NCI-H2171 treated with DMSO at 0.1 percent for 48 hours (cell line): ENCODE measurements around the gene NPAS3.

Source experiments
- DNase-seq: peaks from one replicate; lab custom pipeline; 2025; lab: John Stamatoyannopoulos, UW

Gene NPAS3

DNA sequence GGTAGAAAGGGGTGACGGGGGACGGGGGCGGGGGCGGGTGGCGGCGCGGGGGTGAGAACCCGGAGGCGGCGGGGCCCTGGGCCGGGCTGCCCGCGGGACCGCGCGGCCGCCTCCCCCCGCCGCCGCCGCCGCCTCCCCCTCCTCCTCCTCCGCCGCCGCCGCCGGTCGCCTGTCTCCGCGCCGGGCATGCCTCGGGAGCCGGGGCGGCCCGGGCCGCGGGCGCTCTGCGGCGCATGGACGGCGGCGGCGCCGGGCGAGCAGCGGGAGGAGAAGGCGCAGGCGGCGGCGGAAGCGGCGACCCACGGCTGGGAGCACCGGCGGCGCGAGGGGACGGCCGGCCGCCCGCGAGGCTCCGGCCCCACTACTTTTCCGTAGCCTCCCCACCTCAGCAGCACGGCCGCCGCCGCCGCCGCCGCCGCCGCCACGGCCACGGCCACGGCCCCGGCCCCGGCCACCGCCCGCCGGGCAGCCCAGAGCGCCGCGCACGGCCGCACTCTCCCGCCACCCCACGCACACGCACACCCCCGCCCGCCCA lies at the start of gene NPAS3:
Gene NPAS3 (plus strand): TSS at position 161 of the 535 bp plus-strand sequence.
- no peak for DNase-seq

DNA sequence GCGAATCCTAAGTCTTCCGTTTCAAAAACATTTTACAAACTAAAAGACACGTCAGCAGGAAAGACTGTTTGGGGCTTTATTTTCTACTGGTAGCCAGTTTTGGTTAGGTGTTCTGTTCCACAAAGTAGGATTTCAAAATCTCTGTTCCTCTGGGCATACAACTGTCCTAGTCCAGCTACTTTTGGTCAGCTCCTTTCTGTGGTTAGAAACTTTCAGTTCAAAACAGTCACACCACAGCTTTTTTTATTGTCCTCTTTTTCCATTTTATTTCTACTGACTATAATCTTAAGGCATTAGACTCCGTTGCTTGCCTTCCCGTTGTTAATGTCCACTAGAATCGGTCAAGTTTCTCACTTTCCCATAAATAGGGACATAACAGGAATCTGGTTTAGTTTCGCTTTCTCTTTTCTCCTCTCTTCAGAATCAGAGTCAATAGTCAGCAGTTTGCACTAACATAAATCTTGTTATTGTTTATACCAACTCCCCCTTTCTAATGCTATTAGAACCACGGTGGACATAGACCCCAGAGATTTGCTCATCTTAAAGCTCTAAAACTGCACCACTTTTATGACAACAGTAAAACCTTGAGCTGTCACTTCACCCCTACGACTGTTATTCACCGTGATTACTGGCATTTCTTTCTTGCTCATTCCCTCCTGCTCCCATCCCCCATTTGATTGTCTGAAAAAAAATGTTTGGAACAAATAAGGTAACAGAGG lies 41.5 kb upstream of the NPAS3 start:
- DNase-seq = no peak

DNA sequence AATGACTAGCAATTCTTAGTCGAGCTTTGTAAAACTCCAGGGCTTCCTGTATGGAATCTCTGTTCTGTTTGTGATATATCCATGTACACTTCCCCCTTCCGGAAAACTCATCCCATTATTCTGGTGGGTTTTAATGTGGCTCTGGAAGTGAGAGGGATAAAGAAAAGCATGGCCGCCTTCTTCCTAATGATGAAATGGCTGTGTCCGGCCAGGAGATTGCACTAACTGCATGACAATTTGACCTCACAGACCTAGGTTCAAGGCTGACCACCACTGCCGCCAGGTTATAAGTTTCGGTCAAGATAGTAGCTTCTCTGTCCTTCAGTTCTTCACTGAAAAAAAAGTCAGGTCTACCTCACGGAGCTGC lies 41.0 kb upstream of the NPAS3 start:
- no peak for DNase-seq

DNA sequence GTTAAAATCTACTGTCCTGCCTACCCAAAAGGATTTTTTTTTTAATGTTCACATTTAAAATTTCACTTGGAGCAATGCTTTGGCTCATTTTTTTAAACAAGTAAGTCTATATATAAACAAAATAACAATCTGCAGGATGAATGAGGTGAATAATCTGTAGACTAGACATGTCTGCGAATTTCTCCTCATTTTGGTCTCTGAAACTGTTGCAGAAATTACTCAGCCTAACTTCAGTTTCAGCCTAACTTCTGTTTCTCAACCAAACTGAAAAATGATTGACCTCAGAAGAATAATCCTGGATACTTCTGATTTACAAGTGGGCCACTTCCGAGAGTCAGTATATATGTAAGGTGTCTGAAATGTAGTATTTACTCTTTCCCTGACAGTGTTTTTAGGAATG lies 39.8 kb upstream of the NPAS3 start:
- no peak for DNase-seq

DNA sequence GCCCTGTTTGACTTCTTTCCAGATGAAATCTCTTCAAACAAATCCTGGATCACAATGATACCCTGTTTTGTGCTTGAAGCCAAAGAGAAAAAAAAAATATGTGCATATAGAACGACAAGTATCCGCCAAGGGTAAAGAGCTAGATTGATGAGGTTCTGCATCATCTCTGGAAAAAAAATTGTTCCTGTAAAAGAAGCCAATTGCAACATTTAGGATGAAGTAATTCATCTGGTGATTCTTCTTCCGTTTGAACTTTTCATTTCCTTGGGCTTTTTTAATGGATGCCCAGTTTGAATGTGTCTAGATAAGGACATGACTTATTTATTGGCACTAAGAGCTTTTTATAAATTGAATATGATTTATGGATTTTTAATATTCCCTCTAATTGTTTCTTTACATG lies 38.1 kb upstream of the NPAS3 start:
- DNase-seq = no peak

DNA sequence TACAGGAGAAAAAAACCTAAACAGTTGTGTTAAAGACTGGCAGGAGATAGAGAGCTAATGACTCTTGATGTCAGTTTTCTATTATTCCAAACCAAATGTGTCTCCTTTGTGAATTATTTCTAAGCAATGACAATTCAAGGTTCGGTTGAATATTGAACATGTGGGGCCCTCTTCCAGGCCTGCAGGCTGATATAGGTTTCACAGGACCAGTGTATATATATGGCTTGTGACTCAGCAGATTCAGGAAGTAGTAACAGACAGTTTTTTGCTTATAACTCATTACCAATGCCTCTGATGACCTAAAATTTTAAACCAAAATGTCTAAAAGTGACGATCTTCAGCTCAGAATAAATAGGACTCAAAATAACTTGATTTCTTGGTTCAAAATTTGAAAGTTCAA lies 33.7 kb upstream of the NPAS3 start:
- DNase-seq = no peak

DNA sequence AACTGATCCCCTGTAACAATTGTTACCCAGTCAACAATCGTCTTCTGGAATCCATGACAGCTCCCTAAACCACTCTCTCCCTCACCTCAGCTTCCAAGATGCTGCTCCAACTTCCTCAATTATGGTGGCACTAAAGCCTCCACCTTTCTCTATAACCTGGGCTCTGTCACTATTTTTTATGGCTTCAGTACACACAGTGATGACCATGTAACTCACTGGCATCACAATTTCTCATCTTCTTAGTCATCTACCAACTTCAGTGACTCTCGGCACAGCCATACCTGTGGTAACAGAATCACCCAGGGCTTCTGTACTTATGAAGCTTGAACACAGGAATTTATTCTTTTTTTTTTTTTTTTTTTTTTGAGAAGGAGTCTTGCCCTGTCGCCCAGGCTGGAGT lies 32.0 kb upstream of the NPAS3 start:
- DNase-seq = no peak

DNA sequence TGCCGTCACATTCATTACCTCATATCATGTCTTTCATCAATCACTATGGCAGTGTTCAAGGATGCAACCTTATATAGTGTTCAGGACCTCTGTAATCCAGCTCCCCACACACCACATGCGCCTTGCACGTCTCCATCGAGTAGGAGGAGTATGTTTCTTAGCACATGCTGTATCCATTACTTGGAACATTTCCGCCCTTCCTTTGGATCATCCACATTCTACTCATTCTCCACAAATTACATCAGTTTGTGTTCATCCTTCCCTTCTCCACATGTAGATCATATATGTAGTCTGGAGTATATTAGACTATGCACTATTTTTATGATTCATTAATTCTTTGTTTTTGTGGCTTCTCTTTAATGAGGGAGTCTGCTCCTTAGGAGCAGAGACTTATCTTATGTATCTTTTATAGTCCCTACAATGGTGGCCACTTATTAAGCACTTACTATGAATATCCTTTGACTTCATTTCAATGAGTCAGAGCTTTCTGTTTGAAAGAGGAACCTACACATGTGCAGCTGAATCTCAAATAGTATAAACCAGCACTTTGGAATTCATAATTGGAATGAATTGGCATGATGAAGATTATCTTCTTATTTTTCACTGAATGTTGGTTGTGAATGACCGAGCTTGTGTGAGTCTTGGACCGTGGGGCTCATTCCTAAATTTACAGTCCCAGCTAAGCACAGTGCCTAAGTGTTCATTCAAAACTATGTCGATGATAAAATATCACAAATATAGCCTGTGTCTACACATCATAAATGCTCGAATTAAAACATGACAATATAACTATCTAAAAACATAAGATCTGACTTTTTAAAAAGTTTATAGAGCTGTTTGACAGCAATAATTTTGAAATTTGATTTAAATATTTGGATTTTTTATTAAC lies 30.2 kb upstream of the NPAS3 start:
- no peak for DNase-seq

DNA sequence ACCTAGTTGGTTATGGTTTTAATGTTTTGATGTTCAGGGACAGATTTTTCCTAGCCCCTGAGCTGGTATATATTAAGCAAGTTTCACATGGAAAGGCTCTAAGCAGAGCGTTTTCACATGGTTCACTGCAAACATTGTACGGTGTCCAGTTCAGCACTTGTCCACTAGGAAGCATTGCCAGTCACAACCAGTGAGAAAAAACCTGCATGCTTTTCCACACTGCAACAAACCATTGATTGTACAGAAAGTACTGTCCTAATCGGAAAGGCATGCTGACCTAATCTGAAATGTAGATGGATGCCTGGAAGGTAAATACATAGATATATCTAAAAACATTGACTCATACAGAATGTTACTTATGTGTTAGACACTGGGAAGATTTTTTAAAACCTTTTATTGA lies 25.0 kb upstream of the NPAS3 start:
- DNase-seq = no peak

DNA sequence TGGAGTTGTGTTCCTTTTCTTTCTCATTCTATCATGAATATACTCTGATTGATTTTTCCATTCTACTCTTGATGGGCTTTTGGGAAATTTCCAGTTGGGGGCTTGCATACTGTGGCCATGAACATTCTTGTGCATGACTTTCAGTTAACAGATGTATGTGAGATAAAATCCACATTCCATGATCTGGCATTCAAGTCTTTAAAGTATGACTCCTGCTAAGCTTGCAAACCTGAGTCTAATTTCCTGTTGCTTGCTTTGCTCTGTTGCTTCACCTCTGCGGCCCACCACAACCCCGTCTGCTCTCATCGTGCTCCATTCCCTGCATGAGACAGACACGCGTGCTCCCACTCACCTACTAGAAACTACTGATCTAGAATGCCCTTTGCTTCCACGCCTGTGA lies 24.3 kb upstream of the NPAS3 start:
- no peak for DNase-seq

DNA sequence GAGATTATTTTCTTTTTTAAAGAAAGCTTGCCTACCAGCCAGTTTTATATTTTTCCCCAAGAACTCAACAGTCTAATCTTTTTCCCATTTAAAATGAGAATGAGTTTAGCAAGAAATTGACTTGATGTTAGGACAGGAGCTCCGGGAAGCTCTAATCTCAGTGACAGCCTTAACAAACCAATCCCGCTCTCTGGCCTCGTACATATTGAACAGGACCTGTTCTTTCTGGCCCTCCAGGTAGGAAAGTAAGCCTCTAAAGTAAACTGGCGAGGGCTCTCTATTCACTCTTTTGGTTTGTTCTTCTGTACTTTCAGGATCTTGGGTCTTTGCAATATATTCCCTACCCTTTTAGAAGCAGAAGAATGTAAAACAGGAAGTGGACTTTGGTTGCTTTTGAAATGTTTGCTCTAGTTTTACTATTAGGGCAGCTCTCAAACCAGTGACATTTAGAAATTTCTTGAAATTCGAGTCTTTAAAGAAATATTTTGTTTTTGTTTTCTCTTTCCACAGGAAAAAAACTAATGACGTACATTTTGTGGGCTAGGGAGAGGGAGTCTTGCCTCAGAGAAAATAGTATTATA lies 17.9 kb upstream of the NPAS3 start:
- no peak for DNase-seq

DNA sequence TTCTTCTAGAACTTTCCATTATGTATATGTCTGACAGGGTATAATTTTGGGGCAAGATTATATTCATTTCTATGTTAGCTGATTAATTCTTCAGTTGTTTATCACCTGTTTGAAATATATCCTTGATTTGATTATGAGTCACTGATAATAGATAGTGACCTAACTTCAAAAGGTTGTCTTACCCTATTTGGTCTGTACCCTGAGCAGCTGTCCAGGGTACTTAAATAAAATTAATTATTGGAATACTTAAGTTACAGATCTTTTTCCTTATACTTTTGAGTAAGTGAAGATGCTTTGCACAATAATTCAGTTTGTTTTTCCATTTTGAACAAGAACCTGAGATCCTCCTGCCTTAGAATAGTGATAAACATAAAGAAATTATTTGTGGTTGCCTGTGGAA lies 13.2 kb upstream of the NPAS3 start:
- DNase-seq = no peak

DNA sequence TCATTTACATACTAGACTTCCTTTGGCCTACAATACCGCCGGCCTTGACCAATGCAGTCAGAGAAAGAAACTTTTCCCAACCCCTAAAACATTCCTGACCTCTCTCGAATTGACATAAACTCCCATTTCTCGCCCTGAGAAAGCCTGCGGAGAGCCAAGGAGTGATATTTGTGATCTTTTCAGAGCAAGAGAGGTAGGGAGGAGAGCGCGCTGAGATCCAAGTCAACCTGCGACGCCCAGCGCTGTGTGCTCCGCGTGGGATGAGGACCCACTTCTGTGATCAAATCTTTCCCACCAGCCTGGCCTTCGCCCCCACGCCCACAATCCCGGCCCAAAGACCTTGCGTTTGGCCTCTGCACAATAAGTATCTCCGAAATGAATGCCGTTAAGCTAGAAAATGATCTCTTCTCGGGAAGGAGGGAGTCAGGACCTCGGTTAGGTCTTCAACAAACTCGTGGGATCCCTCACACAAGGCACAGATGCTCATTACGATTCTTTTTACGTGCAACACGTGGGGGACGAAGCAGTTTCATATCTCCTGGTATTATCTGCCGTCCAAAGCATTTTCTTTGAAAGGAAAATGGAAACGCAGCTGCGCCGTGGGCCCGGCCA lies 6.3 kb upstream of the NPAS3 start:
- DNase-seq = no peak

DNA sequence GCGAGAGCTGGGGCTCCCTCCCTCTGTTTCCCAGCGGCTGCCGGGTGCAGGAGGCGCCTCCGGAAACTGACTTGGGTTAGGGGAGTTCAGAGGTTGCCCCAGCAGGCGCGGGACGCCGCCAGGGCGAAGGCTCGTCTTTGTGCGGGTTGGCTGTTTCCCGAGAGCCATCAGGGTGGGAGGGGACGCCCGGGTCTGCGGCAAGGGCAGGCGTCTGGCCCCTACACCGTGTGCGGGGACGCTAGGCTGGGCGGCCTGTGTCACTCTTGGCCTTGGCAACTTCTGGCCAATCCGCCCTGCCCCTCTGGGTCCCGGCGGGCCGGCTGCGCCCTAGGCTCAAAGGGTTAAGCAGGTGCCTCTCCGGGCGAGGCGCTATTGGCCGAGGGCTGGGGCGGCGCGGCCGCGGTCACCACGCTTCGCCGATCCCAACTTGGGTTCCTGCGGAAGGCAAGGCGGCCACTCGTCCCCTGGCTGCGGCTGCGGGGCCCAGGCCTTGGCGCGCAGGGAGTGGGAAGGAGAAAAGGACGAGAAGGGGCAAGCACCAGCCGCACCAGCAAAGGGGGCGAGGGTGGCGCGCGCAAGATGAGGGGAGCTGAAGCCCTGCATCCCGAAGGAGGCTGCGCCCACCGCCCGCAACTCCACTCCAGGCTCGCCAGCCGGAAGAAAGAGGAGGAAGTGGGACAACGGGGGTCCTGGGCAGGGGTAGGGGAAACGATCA lies 5.6 kb upstream of the NPAS3 start:
- no peak for DNase-seq

DNA sequence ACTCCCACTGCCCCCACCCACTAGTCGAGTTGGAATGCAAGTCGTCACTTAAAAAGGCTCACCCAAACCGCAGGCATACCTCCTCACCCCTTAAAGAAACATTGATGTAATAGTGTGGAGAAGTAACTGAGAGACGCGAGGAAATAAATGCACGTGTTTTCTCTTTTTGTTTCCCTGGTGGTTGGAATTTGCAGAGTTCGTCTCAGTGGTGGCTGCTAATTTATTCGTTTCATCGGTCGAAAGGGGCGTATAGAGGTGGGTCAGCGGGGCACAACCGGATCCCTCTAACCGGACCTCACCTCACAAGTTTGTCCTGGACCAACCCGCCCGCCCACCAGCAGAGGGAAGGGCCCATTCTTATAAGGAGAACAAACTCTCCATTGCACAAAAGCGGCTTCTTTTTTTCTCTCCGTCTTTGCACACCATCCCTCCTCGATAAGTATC lies 5.0 kb upstream of the NPAS3 start:
- no peak for DNase-seq

DNA sequence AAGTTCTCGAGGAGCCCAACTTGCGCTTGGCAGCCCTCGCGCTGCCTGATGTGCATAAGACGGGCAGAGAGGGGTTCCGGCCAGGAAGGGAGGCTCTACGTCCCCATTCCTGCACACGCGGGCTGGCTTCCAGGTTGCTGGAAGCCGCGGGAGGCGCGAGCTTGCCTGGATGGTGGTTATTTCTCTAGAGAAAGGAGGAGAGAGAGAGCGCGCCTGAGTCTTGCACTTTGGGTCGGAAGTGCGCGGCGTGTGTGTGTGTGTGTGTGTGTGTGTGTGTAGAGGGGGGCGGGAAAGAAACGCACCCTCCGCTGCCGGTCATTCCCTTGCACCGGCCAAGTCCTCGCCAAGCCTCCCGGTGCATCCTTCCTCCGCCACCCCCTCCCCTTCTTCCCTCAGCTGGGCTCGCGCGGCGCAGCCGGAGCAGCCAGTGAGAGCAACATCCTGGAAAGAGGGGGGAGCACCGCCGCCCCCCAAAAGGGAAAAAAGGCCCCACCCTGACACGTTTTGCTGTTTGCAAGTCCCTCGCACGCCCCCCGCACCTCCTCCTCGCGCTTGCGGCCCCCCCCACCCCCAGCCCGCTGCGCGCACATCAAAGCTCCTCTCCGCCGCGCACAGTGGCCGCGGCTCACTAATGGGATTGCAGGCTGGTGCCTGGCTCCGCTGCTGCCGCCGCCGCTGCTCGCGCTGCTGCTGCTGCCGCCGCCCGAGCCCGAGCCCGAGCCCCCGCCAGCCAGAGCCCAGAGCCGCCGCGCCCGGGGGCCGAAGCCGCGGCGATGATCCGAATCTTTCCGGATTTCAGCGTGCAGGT lies 4.4 kb upstream of the NPAS3 start:
- DNase-seq = peak; percentile 47

DNA sequence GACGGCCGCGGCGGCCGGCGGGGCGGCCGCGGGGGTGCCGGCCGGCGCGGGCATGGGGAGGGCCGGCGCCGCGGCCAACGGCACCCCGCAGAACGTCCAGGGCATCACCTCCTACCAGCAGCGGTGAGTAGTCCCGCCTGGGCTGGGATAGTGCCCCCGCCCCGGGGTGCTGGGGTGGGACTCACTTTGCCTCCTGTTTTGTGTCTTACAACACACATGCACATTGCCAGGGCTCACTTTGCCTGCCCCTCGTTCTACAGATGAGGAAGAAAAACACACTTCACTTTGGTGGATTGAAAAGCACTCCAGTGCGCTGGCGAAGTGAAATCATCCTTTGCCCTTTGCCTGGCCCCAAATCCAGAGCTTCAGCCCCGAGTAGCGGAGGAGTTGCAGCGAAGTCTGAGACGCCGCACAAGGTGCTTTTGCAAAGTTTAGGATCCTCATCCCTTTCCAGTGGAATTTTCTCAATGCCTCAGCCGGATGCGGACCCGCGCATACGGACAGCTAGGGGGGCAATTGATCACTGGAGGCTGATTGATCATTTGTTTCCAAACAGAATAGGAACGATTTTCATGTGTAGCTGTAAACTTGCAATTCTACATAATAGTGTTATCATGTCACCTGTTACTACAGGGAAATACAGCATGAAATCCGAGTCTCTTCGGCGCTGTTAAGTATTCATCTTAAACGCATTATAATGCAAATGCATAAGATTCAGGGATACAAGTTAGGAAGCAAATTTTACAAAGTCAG lies 3.6 kb upstream of the NPAS3 start:
- peak; percentile 22 for DNase-seq

DNA sequence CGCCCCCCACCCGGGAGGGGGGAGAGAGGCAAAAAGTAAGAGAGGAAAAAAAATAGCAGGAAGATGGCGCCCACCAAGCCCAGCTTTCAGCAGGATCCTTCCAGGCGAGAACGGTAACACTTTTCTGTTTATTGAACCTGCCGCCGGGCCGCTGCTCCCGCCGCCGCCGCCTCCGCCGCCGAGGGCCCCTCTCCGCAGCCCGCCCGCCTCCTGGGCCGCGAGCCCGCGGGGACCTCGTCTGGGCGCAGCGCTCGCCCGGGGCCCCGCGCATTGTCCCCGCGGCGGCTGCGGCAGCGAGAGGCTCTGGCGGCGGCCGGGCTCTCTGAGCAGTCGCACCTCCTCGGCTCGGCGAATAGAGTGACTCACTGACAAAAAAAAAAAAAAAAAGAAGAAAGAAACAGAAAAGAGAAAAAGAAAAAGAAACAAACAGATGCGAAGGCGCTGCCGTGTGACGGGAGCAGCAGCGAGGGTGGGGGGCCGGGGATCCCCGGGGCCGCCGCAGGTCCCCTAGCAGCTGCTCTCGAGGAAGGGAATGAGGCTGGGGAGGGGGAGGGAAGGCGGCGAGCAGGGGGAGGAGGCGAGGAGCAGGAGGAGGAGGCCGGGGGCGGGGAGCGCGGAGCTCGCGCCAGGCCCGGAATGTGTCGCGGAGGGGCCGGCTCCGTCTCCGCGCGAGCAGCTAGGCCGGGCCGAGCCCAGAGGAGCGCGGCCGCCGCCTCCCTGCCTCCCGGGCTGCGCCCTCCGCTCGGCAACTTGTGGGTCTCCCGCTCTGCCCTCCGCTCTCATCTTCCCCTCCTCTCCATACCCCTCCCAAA lies 781 bp downstream of the NPAS3 start:
- DNase-seq = peak; percentile 75

DNA sequence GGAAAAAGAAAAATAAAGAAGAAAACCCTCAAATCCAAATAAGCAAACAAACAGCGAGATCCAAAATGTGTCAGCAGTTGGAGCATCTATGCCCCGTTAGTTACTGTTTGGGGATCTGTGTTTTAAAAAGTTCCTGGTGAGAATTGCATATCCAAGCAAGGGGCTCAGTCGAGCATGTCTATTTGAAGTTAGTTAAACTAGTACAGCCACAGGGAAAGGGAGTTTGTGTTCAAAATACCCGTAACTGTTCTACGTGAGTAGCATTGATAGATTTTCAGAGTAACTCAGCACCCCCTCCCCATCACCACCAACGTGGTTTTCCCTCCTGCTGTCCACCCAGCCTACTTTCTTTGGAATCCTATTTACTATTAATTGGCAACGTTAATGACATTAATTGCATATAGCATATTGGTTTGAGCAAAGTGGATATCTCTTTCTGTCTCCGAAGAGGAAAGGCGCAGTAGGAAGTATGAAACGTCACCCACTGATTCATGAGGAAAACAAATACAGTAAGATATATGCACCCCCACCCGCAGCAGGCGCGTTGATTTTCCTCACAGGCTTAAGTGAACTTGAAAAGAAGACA lies 1.5 kb downstream of the NPAS3 start:
- DNase-seq = no peak
